ENCODE measurements around the gene CTH.
"Not testable (repeated sequence)": the region's sequence is repeated elsewhere in the genome, so short reads cannot be mapped to it uniquely, and the experiment has no call there.

Gene CTH

DNA sequence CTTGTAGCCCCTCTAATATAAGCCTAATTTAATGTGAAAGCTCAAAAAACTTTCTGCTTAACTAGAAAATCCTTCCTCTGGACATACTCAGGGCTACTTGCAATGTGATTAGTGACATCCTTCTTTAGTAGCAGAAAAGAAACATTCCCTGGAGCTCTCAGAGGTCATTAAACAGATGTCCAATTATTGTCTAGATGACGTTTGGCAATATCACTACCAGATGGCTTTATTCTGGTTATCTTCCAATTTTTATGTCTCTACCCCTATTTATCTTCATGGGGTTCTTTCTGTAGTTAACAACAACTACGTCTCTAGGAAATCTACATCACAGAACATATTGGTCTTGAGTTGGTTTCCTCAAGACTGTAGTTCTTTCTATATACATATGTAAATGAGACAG lies 44.2 kb downstream of the CTH start:
- no peak for DNase-seq (ENCODE audit: low spot score)

DNA sequence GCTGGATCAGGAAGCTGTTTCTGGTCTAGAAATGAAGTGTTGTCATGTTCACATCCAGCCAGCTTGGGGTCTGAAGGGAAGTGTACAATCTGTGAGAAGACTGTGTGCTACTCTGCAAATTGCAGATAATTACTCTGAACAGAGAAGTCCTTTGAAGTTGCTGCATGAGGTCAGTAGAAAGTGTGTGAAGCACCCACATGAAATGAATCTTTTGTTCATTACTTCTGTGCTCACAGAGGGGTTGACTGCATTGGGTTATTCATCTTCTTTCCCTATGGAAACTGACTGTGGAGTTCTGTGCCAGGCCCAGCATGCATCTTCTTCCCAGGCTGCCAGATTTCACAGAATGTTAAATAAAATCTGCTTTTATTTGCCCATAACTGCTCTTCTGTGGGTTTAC lies 47.1 kb downstream of the CTH start:
- DNase-seq (ENCODE audit: low spot score), result no peak

DNA sequence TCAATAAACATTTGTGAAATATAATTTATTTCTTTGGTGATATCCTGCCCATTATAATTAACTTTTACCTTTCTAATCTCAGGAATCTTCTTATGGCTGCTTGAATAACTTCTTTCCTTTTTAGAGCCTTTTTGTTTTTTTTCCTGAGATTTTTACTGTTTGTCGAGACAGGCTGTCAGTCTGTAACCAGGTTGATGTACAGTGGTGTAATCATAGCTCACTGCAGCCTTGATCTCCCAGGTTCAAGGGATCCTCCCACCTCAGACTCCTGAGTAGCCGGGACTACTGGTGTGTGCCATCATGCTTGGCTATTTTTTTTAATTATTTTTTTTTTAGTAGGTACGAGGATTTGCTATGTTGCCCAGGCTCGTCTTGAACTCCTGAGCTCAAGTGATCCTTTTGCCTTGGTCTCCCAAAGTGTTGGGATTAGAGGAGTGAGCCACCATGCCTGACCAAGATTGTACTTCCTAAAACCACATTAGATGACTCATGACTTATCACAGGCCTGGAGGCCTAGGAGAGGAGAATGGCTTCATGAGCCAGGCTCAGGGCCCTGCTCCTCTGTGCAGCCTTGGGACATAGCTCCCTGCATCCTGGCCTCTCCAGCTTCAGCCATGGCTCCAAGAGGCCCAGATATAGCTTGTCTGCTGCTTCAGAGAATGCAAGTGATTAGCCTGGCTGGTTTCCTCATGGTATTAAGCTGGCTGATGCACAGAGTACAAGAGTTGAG lies 48.6 kb downstream of the CTH start:
- no peak for DNase-seq (ENCODE audit: low spot score)

DNA sequence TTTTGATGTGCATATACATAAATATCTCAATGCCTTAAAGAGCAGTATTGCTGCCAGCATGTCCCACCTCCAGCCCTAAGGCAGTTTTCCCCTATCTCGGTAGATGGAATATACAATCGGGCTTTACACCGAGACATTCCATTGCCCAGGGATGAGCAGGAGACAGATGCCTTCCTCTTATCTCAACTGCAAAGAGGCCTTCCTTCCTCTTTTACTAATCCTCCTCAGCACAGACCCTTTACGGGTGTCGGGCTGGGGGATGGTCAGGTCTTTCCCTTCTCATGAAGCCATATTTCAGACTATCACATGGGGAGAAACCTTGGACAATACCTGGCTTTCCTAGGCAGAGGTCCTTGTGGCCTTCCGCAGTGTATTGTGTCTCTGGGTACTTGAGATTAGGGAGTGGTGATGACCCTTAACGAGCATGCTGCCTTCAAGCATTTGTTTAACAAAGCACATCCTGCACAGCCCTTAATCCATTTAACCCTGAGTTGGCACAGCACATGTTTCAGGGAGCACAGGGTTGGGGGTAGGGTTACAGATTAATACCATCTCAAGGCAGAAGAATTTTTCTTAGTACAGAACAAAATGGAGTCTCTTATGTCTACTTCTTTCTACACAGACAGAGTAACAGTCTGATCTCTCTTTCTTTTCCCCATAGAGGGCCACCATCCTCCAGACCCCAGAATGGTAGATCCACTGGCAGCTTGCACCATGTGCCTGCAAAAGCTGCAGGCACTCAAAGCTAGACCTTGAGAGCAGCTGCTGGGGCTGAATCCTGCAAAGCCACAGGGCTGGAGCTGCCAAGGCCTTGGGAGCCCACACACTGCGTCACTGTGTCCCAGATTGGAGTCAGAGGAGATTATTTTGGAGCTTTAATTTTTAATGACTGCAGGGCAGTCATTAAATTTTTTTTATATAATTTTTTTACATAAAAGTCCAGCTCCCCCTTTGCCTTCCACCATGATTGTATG lies 50.0 kb downstream of the CTH start:
- DNase-seq (ENCODE audit: low spot score), result not testable (repeated sequence)

DNA sequence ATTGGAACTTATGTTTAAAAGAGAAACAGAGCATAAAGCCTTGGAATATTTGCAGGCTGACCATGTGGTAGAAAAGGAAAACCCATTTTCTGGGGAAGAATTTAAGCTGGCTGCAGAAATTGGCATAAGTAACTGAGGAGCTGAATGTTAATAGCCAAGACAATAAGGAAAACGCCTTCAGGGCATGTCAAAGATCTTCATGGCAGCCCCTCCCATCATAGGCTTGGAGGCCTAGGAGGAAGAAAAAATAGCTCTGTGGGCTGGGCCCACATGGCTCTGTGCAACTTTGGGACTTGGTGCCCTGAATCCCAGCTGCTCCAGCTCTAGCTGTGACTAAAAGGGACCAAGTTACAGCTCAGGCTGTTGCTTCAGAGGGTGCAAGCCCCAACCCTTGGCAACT lies 51.5 kb downstream of the CTH start:
- DNase-seq (ENCODE audit: low spot score), result no peak

DNA sequence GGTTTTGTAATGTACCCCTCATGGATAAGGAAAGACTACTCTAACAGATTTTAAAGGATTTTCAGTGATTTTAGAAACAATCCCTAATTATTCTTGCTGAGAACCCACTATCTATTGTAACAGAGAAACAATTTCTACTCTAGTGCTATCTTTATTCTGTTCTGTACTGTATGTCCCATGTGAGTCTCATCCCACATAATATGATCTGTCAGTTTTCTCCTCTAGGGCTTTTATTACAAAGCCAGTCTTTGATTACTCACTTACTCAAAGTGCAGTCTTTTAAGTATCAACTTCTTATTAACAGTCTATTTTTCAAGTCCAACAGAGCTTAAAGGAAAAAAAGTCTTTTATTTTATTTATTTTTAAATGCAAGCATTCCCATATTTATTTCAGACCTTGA lies 54.8 kb downstream of the CTH start:
- DNase-seq (ENCODE audit: low spot score), result no peak

DNA sequence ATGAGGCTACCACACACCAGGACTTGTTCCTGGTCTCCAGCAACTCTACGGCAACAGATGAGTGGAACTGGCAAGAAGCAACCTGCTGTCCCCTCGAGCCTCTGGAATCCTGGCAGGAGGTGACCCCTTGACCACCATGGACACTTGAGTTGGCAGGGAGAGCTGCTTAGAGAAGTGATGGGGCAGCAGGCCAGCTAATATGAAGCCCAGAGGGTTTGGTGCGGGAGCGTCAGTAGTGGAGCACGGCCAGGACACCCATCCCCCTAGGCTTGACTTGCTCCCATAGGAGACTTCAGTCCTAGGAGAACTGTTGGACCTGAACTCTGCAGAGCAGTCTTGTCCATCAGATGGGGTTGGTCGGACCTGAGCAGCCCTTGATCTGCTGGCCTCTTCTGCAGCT lies 56.5 kb downstream of the CTH start:
- DNase-seq (ENCODE audit: low spot score), result no peak

DNA sequence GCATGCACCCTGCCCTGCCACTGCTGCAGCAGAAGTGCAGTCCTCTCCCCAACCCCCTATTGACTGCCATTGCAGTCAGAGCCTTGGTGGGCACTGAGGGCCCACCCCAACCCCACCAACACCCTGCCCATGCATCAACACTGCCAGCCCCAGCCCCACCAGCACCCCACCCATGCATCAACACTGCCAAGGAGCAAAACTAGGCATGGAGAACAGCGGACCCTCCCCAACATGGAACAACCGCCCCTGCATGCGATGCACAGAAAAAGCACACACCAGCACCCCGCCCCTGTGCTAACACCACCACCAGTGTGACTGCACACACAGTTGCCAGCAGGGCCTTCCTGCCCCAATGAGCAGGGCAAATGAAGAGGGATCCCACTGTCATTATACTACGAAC lies 57.1 kb downstream of the CTH start:
- DNase-seq (ENCODE audit: low spot score), result no peak

DNA sequence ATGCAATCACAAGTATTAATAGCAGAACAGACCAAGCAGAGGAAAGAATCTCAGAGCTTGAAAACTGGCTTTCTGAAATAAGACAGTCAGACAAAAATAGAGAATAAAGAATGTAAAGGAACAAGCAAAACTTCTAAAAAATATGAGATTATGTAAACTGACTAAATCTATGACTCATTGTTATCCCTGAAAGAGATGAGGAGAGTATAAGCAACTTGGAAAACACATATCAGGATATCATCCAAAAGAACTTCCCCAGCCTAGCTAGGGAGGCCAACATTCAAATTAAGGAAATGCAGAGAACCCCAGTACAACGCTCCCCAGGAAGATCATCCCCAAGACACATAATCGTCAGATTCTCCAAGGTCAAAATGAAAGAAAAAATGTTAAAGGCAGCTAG lies 58.1 kb downstream of the CTH start:
- not testable (repeated sequence) for DNase-seq (ENCODE audit: low spot score)

DNA sequence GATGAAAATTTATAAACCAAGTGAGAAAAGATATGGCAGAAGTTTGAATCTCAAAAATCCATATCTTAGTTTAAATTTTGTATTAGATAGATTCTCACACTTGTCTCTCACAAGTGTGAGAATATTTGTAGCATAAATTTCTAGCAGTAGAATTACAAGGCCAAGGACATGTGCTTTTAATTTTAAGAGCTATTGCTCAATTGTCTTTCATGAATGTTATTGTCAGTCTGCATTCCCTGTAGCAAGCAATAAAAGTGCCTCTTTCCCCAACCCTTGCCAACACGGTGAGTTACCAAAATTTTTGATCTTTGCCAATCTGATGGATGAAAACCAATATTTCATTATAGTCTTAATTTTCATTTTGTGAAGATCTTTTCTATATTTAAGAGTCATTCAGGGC lies 64.0 kb downstream of the CTH start:
- DNase-seq (ENCODE audit: low spot score), result no peak

DNA sequence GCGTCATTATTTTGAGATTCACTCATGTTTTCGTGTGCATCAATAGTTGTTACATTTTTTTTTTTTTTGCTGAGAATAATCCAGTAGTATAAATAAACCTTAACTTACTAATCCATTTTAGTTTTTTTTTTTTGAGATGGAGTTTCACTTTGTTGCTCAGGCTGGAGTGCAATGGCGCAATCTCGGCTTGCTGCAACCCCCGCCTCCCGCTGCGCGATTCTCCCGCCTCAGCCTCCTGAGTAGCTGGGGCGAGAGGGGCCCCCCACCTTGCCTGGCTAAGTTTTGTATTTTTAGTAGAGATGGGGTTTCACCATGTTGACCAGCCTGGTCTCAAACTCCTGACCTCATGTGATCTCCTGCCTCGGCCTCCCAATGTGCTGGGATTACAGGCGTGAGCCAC lies 66.0 kb downstream of the CTH start:
- DNase-seq (ENCODE audit: low spot score), result no peak

DNA sequence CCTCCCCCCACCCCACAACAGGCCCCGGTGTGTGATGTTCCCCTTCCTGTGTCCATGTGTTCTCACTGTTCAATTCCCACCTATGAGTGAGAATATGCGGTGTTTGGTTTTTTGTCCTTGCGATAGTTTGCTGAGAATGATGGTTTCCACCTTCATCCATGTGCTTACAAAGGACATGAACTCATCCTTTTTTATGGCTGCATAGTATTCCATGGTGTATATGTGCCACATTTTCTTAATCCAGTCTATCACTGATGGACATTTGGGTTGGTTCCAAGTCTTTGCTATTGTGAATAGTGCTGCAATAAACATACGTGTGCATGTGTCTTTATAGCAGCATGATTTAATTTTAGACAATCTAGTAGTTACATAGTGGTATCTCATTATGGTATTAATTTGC lies 66.8 kb downstream of the CTH start:
- DNase-seq (ENCODE audit: low spot score), result not testable (repeated sequence)

DNA sequence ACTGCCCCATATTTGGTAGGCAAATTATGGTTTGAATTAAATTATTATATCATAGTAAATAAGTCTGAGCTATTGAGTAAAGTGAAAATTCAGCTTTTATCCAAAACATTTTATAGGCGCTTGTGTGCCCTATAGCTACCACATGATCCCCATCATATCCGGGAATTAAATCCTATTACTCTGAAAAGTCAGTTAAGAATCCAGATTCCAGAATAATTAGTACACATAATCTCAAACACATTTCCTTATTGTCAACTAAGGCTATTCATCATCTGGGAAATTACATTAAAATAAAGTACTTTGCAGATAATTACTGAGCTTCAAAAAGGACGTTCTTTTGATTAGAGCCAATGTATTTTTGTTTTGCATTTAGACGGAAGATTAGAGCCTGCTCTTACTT lies 72.3 kb downstream of the CTH start:
- no peak for DNase-seq (ENCODE audit: low spot score)

DNA sequence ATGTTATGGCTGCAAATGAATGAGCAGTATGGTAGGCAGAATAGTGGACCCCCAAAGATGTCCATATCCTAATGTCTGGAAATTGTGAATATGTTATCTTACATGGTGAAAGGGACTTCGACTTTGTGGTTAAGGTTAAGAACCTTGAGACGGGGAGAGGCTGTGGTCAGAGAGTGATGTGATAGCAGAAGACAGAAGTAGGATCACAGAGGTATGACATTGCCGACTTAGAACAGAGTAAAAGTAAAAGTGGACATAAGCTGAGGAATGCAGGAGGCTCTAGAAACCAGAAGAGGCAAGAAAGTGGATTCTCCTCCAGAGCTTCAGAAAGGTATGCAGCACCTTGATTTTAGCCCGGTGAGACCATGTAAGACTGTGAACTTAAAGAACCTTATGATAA lies 74.6 kb downstream of the CTH start:
- no peak for DNase-seq (ENCODE audit: low spot score)

DNA sequence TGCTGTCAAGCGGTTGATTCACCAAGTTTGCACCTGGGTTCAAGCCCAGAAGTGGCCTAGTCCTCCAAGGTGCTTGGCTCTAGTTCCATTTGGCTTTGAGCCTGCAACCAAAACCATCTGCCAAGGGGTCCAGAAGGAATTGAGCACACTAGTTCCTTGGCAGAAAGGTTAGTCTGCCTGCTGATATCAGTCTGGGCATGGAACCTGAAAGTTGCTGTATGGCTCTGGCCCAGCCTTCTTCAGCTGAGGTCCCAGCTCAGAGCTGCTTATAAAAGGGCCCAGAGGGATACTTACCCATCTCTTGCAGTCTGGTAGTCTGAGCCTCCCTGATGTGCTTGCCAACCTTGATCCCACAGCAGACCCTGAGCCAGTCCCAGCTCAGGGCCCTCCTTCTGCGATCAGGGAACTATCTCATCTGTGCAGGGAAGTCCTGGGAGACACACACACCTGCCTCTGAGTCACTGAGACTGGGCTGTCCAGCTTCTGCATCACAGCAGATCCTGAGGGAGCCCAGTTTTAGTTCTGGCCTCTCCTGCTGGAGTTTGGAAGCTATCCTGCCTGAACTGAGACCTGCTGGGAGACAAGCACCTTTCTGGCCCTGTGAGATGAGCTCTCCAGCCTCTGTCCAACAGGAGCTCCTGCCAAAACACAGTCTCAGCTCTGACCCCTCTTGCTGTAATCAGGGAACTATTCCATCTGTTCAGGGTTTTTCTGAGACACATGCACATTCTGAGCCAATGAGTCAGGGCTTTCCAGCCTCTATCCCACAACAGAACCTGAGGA lies 75.8 kb downstream of the CTH start:
- no peak for DNase-seq (ENCODE audit: low spot score)

DNA sequence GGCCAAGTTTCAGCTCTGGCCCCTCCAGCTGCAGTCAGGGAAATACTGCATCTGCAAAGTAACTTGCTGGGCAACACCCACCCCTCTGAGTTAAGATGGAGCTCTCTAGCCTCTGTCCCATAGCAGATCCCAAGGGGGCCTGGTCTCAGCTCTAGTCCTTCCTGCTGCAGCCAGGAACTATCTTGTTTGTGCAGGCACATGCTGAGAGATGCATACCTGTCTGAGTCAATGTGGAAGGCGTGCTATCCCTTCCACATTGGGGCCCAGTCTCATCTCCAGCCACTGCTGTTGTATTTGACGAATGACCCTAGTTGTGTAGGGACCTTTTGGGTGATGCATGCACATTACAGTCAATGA lies 76.4 kb downstream of the CTH start:
- no peak for DNase-seq (ENCODE audit: low spot score)

DNA sequence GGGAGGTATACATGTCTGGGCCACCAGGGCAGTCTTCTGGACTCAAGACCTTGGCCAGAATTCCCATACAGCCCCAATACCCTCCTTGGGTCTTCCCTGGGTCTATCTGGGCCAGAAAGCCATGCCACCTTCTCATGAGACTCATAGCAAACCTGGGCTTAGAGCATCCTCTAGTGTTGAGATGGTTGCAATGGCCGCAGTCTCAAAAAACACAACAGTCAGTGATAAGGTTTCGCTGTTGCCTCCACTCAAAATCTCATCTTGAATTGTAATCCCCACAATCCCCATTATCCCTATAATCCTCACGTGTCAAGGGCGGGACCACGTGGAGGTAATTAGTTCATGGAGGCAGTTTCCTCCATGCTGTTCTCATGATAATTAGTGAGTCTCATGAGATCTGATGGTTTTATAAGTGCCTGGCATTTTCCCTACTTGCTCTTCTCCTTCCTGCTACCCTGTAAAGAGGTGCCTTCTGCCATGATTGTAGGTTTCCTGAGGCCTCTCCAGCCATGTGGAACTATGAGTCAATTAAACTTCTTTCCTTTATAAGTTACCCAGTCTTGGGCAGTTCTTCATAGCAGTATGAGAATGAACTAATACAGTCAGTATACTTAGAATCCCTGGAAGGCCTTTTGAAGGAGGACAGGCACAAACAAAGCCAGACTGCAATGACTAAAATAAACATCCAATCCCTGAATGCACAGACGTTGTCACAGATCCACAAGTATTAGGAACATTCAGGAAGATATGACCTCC lies 77.0 kb downstream of the CTH start:
- DNase-seq (ENCODE audit: low spot score), result no peak

Data from CD4-positive, alpha-beta T cell treated with Interleukin-15 for 4 hours (primary cell).